Testis (tissue), 3 donors: ENCODE results near the gene MPDU1. TPM values are rescaled to one million over a fixed set of nuclear protein-coding genes. Genes with fewer than 3 reads are reported as not detected.

ENCODE experiments used
- DNase-seq: peaks from one replicate; pipeline ENCODE4 v3.0.0-alpha.2; 2019
- H3K27ac ChIP-seq, 2 donors: fragments of 200-600 bp; sonication (generic); one replicate each; pipeline ENCODE4 v1.5.1; 2019
- H3K27me3 ChIP-seq: fragments of 200-600 bp; sonication (generic); one replicate; pipeline ENCODE4 v1.5.1; 2019
- H3K36me3 ChIP-seq: fragments of 200-600 bp; sonication (generic); one replicate; pipeline ENCODE4 v1.5.1; 2017; ENCODE audit warnings: low read depth; ENCODE audit errors: missing control alignments
- H3K4me1 ChIP-seq: fragments of 200-600 bp; sonication (generic); one replicate; pipeline ENCODE4 v1.5.1; 2019
- H3K4me3 ChIP-seq, 2 donors: fragments of 200-600 bp; sonication (generic); one replicate each; pipeline ENCODE4 v1.5.1; 2017 to 2019
- H3K9me3 ChIP-seq: fragments of 200-600 bp; sonication (generic); one replicate; pipeline ENCODE4 v1.5.1; 2017
- POLR2A ChIP-seq: fragments of 450-650 bp; IDR thresholded peaks from one replicate; pipeline ENCODE4 v1.6.1; 2017; ENCODE audit warnings: antibody characterized with exemption, mild to moderate bottlenecking, moderate library complexity
- WGBS, 2 donors: methylation state at CpG; one replicate each; pipeline ENCODE4 v1.1.5; 2018; 5-methylcytosine and 5-hydroxymethylcytosine counted together
- intact Hi-C: fragments of 100-400 bp; cut with DNase I; formaldehyde crosslinking; loops from one replicate; pipeline ENCODE4 v1.15.1; 2023; ENCODE audit warnings: low total_unique reads
- polyA plus RNA-seq: library from polyadenylated mRNA; stranded (reverse); fragments of 350-450 nt; fragmentation: Illumina TruSeq; extraction: RNeasy Lipid Tissue Mini Kit (QIAGEN cat#74804); gene quantifications from one replicate; pipeline ENCODE4 v1.2.3, GENCODE V29; 2014; ENCODE audit warnings: low read depth, low replicate concordance; ENCODE audit not compliant: insufficient read depth
- total RNA-seq, 2 donors: library from RNA; depleted of rRNA; stranded (reverse); fragments of >200 nt; gene quantifications; one replicate each; pipeline ENCODE4 v1.2.3, GENCODE V29; 2016
- TF ChIP-seq, protein P1 (sequence below), 3 experiments: fragments of 450-650 bp in 2 of 3; fragments of 200-600 bp in 1 of 3; sonication (generic) in 1 of 3; IDR thresholded peaks; one replicate each; pipeline ENCODE4 v1.5.1; 2016 to 2019; ENCODE audit warnings: antibody characterized with exemption in 3 of 3, mild to moderate bottlenecking in 2 of 3, moderate library complexity in 1 of 3

The MPDU1 gene
- total and polyA plus RNA-seq, 3 donors from 2014 or later, result 55.7 to 88.7 (median 60.9) TPM

GRCh38 chr17:7563115-7563869 lies 20.4 kb upstream of the MPDU1 start:
- no peak for DNase-seq
- H3K36me3 ChIP-seq, result no peaks in the 10 kb centered on the region
- peaks cover 42% of the 10 kb centered on the region for H3K4me1 ChIP-seq
- intact Hi-C loops, result loop anchor here (10.0 kb wide), 1 partner anchor 208 kb away; the partner anchor contains the start of genes KCTD11 and TMEM95
- WGBS, 2 donors, result 63 to 65% methylated on average over 22 to 30 of the region's 30 CpGs
- H3K4me3 ChIP-seq, result peak overlapping the region in 1 of 2 donors; percentile 76
- H3K9me3 ChIP-seq, result no peaks in the 10 kb centered on the region
- H3K27ac ChIP-seq, result no peak overlapping the region
- TF ChIP-seq, protein P1, sequence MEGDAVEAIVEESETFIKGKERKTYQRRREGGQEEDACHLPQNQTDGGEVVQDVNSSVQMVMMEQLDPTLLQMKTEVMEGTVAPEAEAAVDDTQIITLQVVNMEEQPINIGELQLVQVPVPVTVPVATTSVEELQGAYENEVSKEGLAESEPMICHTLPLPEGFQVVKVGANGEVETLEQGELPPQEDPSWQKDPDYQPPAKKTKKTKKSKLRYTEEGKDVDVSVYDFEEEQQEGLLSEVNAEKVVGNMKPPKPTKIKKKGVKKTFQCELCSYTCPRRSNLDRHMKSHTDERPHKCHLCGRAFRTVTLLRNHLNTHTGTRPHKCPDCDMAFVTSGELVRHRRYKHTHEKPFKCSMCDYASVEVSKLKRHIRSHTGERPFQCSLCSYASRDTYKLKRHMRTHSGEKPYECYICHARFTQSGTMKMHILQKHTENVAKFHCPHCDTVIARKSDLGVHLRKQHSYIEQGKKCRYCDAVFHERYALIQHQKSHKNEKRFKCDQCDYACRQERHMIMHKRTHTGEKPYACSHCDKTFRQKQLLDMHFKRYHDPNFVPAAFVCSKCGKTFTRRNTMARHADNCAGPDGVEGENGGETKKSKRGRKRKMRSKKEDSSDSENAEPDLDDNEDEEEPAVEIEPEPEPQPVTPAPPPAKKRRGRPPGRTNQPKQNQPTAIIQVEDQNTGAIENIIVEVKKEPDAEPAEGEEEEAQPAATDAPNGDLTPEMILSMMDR (IDR thresholded peaks at IDR 0.05), result no peak
- no peak for TF ChIP-seq POLR2A
- no peaks in the 10 kb centered on the region for H3K27me3 ChIP-seq

GRCh38 chr17:7569571-7569970 lies 14.1 kb upstream of the MPDU1 start:
- Histone ChIP-seq H3K27me3 (no peaks in the 10 kb centered on the region), H3K4me3 (no peak overlapping the region), H3K36me3 (no peaks in the 10 kb centered on the region), H3K4me1 (peaks cover 12% of the 10 kb centered on the region), H3K9me3 (no peaks in the 10 kb centered on the region), H3K27ac (no peak overlapping the region)
- TF ChIP-seq, protein P1 (IDR thresholded peaks at IDR 0.05), result no peak
- no peak for TF ChIP-seq POLR2A
- WGBS, 2 donors, result 76 to 86% methylated on average over 5 of the region's 5 CpGs
- DNase-seq, result no peak
- intact Hi-C loops, result loop anchor here (10.0 kb wide), 1 partner anchor 215 kb away; the partner anchor contains the start of genes KCTD11 and TMEM95

GRCh38 chr17:7570351-7570750 lies 13.3 kb upstream of the MPDU1 start:
- Histone ChIP-seq H3K4me1 (peaks cover 17% of the 10 kb centered on the region), H3K4me3 (no peak overlapping the region), H3K36me3 (no peaks in the 10 kb centered on the region), H3K9me3 (no peaks in the 10 kb centered on the region), H3K27ac (no peak overlapping the region), H3K27me3 (no peaks in the 10 kb centered on the region)
- DNase-seq, result no peak
- WGBS, 2 donors, result 94 to 98% methylated on average over 10 of the region's 10 CpGs
- intact Hi-C loops, result no loop called here
- TF ChIP-seq, protein P1 (IDR thresholded peaks at IDR 0.05), result no peak
- TF ChIP-seq POLR2A, result no peak

DNA sequence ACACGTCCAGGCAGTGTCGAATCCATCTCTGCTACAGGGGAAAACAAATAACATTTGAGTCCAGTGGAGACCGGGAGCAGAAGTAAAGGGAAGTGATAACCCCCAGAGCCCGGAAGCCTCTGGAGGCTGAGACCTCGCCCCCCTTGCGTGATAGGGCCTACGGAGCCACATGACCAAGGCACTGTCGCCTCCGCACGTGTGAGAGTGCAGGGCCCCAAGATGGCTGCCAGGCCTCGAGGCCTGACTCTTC lies 11.4 kb upstream of the MPDU1 start:
- DNase-seq, result no peak
- Histone ChIP-seq H3K4me1 (peaks cover 17% of the 10 kb centered on the region), H3K27me3 (no peaks in the 10 kb centered on the region), H3K9me3 (no peaks in the 10 kb centered on the region), H3K27ac (peak overlapping the region; percentile 66 to 93), H3K4me3 (peak overlapping the region; percentile 100), H3K36me3 (no peaks in the 10 kb centered on the region)
- TF ChIP-seq, protein P1 (IDR thresholded peaks at IDR 0.05), result no peak
- no peak for TF ChIP-seq POLR2A
- intact Hi-C loops, result no loop called here
- WGBS, 2 donors, result 0 to 3% methylated on average over 4 to 11 of the region's 11 CpGs
